Astrocyte (in vitro differentiated cells and primary cell): ENCODE data around the gene TNNI3K. TPM values are rescaled to one million over a fixed set of nuclear protein-coding genes. Genes with fewer than 3 reads are reported as not detected.

Experiments
- DNase-seq: peaks from one replicate; pipeline ENCODE4 v3.0.0-alpha.2; 2010; ENCODE audit warnings: low read depth
- FAIRE-seq: peaks from 2 replicates; lab custom pipeline; 2011; peaks lifted over from hg19 to GRCh38; lab: Jason Lieb, UNC
- H2AFZ ChIP-seq: 2 replicates; pipeline ENCODE4 v1.6.0; 2012; ENCODE audit warnings: low read depth, low read length, inconsistent platforms
- H3K27ac ChIP-seq: 2 replicates; pipeline ENCODE4 v1.5.1; 2011; ENCODE audit warnings: low read depth, low read length, inconsistent platforms
- H3K27me3 ChIP-seq: 2 replicates; pipeline ENCODE4 v1.6.0; 2011; ENCODE audit warnings: low read length, inconsistent platforms; ENCODE audit not compliant: insufficient read depth
- H3K36me3 ChIP-seq: 2 replicates; pipeline ENCODE4 v1.5.1; 2011; ENCODE audit warnings: low read length, inconsistent platforms; ENCODE audit not compliant: insufficient read depth
- H3K4me1 ChIP-seq: 2 replicates; pipeline ENCODE4 v1.5.1; 2011; ENCODE audit warnings: low read length, inconsistent platforms; ENCODE audit not compliant: insufficient read depth
- H3K4me2 ChIP-seq: 2 replicates; pipeline ENCODE4 v1.6.0; 2012; ENCODE audit warnings: low read length, inconsistent platforms
- H3K4me3 ChIP-seq: 2 replicates; pipeline ENCODE4 v1.5.1; 2011; ENCODE audit warnings: low read depth, mild to moderate bottlenecking, low read length, inconsistent platforms; ENCODE audit not compliant: insufficient read depth
- H3K79me2 ChIP-seq: 2 replicates; pipeline ENCODE4 v1.6.0; 2012; ENCODE audit warnings: mild to moderate bottlenecking, low read length, inconsistent platforms; ENCODE audit not compliant: insufficient read depth
- H3K9ac ChIP-seq: 2 replicates; pipeline ENCODE4 v1.6.0; 2012; ENCODE audit warnings: mild to moderate bottlenecking, low read length, inconsistent platforms
- H3K9me3 ChIP-seq: 2 replicates; pipeline ENCODE4 v1.5.1; 2012; ENCODE audit warnings: low read depth, mild to moderate bottlenecking, low read length, inconsistent platforms; ENCODE audit not compliant: insufficient read depth
- H4K20me1 ChIP-seq: 2 replicates; pipeline ENCODE4 v1.6.0; 2012; ENCODE audit warnings: low read length, inconsistent platforms; ENCODE audit not compliant: insufficient read depth
- H3K27ac Mint-ChIP-seq: one replicate; pipeline ENCODE4 v1.8.0; 2021; ENCODE audit warnings: mild to moderate bottlenecking, mixed read lengths; ENCODE audit not compliant: unreplicated experiment
- H3K27me3 Mint-ChIP-seq: one replicate; pipeline ENCODE4 v1.8.0; 2021; ENCODE audit warnings: low read depth, mixed read lengths; ENCODE audit not compliant: unreplicated experiment
- H3K36me3 Mint-ChIP-seq: one replicate; pipeline ENCODE4 v1.8.0; 2021; ENCODE audit warnings: low read depth, mixed read lengths; ENCODE audit not compliant: unreplicated experiment
- H3K4me1 Mint-ChIP-seq: one replicate; pipeline ENCODE4 v1.8.0; 2021; ENCODE audit warnings: low read depth, mixed read lengths; ENCODE audit not compliant: unreplicated experiment
- H3K4me3 Mint-ChIP-seq: one replicate; pipeline ENCODE4 v1.8.0; 2021; ENCODE audit warnings: mild to moderate bottlenecking, moderate library complexity, mixed read lengths; ENCODE audit not compliant: unreplicated experiment
- H3K9me3 Mint-ChIP-seq: one replicate; pipeline ENCODE4 v1.8.0; 2021; ENCODE audit warnings: mild to moderate bottlenecking, mixed read lengths; ENCODE audit not compliant: unreplicated experiment
- EZH2 ChIP-seq: IDR thresholded peaks from 2 replicates; pipeline ENCODE4 v1.6.1; 2012; ENCODE audit warnings: mild to moderate bottlenecking, low read length, inconsistent platforms; ENCODE audit not compliant: insufficient read depth
- total RNA-seq: library from RNA; stranded (reverse); gene quantifications from 2 replicates; pipeline ENCODE4 v1.2.1, GENCODE V29; 2021
- TF ChIP-seq, protein P1 (sequence below): IDR thresholded peaks from 2 replicates; pipeline ENCODE4 v1.5.1; 2011; ENCODE audit warnings: low read depth, mild to moderate bottlenecking, inconsistent platforms, low read length, moderate library complexity; ENCODE audit not compliant: insufficient read depth

TNNI3K gene
- total RNA-seq, 1 donor from 2014 or later, result 0.45 TPM

DNA sequence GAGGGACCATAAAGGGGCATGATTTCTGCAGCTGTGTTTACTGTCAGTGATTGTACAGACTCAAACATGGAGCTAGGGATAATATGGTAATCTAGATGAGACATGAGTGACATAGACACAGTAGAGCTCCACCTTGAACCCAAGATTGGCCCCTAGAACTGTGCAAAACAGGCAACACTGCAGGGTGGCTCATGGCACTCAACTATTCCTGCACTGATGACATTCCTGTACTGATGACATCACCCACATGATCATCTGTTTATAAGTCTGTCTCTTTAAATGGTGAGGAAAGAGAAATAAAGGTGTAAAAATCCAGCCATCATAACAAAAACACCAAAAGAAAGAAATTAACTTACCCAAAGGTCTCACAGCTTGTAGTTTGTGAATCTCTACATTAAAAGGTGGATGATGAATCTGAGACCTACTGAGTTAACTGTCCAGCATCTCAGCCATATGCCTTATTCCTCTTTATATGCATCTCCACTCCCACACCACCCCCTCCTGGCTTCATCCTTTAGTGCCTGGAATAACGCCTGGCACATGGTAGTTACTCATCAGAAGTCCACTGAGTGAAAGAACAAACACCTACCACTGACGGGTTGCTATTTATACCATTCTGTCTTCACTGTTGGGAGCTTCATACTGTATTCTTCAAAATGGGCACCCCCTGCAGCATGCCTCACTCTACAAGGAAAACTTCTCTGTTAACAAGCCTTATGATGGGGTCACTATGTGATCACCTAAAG is 277.2 kb downstream of the TNNI3K start, which contains the start of gene LRRC53:
TSS of gene LRRC53 (minus strand) at position 442 of the 746 bp plus-strand sequence. CDS start 29,262 bp downstream, outside the sequence.
- H3K9me3 Mint-ChIP-seq, result peaks cover 3% of the 10 kb centered on the region
- Histone ChIP-seq H3K27ac (no peak within 1 kb of the TSS), H3K4me2 (no peak within 1 kb of the TSS), H3K79me2 (no peaks in the 10 kb centered on the region), H3K27me3 (peaks cover 4% of the 10 kb centered on the region), H3K4me3 (no peak within 1 kb of the TSS), H3K9ac (no peak within 1 kb of the TSS), H4K20me1 (no peaks in the 10 kb centered on the region), H3K9me3 (no peaks in the 10 kb centered on the region), H3K36me3 (no peaks in the 10 kb centered on the region), H3K4me1 (no peaks in the 10 kb centered on the region), H2AFZ (no peak within 1 kb of the TSS)
- H3K27ac Mint-ChIP-seq, result peak within 1 kb of the TSS; percentile 9
- TF ChIP-seq EZH2, result no peak
- TF ChIP-seq, protein P1, sequence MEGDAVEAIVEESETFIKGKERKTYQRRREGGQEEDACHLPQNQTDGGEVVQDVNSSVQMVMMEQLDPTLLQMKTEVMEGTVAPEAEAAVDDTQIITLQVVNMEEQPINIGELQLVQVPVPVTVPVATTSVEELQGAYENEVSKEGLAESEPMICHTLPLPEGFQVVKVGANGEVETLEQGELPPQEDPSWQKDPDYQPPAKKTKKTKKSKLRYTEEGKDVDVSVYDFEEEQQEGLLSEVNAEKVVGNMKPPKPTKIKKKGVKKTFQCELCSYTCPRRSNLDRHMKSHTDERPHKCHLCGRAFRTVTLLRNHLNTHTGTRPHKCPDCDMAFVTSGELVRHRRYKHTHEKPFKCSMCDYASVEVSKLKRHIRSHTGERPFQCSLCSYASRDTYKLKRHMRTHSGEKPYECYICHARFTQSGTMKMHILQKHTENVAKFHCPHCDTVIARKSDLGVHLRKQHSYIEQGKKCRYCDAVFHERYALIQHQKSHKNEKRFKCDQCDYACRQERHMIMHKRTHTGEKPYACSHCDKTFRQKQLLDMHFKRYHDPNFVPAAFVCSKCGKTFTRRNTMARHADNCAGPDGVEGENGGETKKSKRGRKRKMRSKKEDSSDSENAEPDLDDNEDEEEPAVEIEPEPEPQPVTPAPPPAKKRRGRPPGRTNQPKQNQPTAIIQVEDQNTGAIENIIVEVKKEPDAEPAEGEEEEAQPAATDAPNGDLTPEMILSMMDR, result no peak
- FAIRE-seq (no peak), DNase-seq (no peak)
- H3K36me3 Mint-ChIP-seq, result no peaks in the 10 kb centered on the region
- no peak within 1 kb of the TSS for H3K4me3 Mint-ChIP-seq
- H3K4me1 Mint-ChIP-seq, result peaks cover 10% of the 10 kb centered on the region
- H3K27me3 Mint-ChIP-seq, result no peaks in the 10 kb centered on the region

DNA sequence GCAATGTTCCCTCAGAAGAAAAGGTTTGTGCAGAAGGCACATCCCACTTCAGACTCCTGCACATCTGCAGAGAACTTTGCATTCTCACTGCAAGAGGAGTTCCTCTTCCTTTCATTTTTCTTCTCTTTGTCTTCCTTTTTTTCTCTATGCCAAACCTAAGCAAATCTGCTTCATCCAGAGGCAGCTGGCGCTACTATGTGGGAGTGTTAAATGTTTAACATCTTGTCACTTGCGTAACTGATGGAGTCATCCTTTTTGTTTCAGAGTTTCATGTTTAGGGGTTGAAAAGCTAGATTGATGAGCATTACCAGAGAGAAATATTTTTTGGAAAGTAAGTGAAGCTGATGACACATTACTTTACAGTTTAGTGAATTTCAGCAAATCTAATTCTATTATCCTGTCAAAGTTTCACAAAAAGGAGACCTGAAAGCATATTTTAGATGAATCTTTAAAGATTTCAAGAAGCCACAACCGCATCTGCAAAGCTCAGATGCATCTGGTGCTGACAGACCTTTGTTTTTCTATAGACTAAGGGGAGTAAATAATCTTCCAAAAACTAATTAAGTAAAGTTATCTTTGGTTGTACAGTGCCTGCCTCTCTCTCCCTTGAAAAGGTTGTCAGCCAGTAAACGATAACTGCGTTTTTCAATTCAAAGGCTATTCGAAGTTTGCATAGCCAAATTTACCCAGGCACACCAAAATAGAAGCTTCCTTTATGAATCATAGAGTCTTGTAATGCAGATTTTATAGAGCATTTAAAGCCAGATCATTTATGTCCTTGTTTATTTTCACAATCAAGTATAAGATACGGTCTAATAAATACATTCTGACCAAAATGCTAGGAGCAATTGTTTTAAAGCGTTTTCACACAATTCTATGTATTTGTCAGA is 278.5 kb downstream of the TNNI3K start:
- H3K36me3 ChIP-seq, result no peaks in the 10 kb centered on the region
- Mint-ChIP-seq H3K27ac (no peak overlapping the region), H3K4me1 (peaks cover 17% of the 10 kb centered on the region), H3K4me3 (no peak overlapping the region), H3K9me3 (peaks cover 3% of the 10 kb centered on the region), H3K27me3 (no peaks in the 10 kb centered on the region), H3K36me3 (no peaks in the 10 kb centered on the region)
- H3K9me3 ChIP-seq, result no peaks in the 10 kb centered on the region
- H2AFZ ChIP-seq, result no peak overlapping the region
- no peaks in the 10 kb centered on the region for H3K79me2 ChIP-seq
- no peak overlapping the region for H3K9ac ChIP-seq
- H3K27me3 ChIP-seq, result peaks cover 4% of the 10 kb centered on the region
- H3K4me2 ChIP-seq, result no peak overlapping the region
- H3K27ac ChIP-seq, result no peak overlapping the region
- no peak for DNase-seq
- H4K20me1 ChIP-seq, result no peaks in the 10 kb centered on the region
- no peaks in the 10 kb centered on the region for H3K4me1 ChIP-seq
- no peak for TF ChIP-seq EZH2
- TF ChIP-seq, protein P1, result no peak
- no peak for FAIRE-seq
- no peak overlapping the region for H3K4me3 ChIP-seq
